Caki2 (cell line): ENCODE data around the gene DNAJC27. TPM values are rescaled to one million over a fixed set of nuclear protein-coding genes. Genes with fewer than 3 reads are reported as not detected.

Source experiments
- DNase-seq: peaks from one replicate; pipeline ENCODE4 v3.0.0-alpha.2; 2015; ENCODE audit warnings: low read depth
- in situ Hi-C: cut with HindIII; loops from 2 replicates; pipeline ENCODE4 v1.10.0; 2016; ENCODE audit warnings: low sequenced_read_pairs, low pct_unique_long_range_greater_than_20kb, mixed read lengths
- total RNA-seq: library from RNA; depleted of rRNA; stranded (reverse); fragments of >200 nt; shearing (Covaris generic); gene quantifications from 2 replicates; pipeline ENCODE4 v1.2.3, GENCODE V29; 2014; ENCODE audit warnings: low replicate concordance

Gene DNAJC27
- total RNA-seq, 1 experiment from 2014 or later, result 1.1 TPM

DNA sequence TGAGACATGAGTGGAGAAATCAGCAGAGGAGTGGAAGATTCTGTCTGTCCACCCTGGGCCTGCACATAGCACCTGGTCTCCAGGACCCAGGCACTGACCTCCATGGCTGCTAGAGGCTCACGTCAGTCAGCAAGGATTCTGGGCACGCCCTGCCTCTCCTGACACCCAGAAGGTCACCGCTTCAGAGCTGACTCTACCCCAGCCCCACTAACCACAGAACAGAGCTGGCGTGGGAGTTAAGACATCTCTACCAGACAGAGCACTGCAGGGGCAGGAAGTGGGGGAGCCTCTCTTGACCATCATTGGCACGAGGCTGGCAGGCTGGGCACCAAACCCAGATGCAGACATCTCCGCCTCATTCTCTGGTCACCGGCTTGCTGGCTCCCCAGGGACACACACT is 54.7 kb downstream of the DNAJC27 start:
- no peak for DNase-seq
- in situ Hi-C loops, result no loop called here

DNA sequence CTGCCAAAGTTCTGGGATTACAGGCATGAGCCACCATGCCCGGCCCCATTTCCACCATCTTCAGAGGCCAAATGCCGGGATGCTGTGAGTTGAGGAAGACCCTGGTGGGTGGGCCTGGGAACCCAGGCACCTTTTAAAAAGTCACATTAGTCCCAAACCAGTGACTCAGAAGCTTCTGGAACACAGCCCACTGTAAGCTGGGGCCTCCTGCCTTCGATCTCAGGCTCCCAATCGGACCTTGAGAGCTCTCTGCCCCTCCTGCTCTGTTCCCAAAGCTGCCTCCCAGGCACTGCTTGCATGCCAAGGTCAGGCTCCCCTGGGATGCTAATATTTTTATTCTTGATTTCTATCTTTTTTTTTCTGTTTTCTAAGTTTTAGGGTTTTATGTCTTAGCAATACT is 56.0 kb downstream of the DNAJC27 start:
- in situ Hi-C loops, result no loop called here
- no peak for DNase-seq

DNA sequence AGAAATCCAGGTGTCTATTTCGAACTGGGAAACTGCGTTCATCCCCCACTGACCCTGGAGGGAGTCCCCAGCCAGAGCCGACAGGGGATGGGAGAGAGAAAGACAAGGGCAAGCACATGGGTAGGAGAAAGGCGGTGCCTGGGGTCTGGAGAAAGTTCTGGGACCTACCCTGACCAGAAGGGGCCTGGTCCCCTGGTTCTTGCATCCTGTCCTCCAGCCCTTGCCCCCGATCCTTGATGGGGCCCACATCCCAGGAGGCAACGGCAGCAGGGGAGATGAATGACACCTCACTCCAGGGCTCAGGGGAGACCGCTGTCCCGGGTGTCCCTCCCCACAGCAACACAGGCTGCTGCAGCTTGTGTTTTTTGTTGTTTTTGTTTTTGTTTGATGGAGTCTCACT is 56.6 kb downstream of the DNAJC27 start:
- DNase-seq, result no peak
- in situ Hi-C loops, result no loop called here

DNA sequence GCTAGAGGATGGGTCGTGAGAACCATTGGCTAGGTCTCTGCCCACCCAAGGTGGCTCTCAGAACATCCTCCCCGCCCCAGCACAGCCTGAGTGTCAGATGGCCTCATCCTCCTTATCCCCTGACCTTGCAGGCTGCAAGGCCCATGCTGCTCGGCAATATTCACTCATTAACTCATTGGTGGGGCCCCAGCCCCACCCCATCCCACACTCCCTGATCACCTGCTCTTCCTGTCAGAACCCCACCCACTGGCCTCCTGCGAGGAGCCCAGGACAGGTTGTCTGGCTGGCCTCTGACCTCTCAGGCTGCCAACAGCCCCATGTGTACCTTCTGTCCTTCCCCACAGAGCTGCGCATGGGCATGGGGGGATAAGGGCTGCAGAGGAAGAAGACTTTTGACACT is 57.0 kb downstream of the DNAJC27 start:
- no peak for DNase-seq
- in situ Hi-C loops, result no loop called here

DNA sequence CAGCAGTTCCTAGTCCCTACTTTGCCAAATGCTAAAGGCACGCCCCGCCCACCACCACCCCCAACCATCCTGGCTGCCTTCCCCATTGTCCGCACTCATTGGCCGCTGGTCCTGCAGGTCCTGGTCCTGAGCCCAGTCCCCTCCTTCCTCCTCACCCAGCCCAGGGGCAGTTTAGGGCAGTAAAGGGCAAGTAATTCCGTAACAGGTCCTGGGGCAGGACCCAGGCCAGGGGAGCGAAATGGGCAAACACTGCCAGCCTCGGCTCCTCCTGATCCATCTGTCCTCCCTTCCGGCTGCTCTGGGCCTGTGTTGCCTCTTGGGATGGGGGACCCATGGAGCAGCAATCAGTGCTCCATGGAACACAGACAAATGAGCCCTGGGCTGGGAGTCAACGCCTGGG is 57.8 kb downstream of the DNAJC27 start:
- in situ Hi-C loops, result no loop called here

DNA sequence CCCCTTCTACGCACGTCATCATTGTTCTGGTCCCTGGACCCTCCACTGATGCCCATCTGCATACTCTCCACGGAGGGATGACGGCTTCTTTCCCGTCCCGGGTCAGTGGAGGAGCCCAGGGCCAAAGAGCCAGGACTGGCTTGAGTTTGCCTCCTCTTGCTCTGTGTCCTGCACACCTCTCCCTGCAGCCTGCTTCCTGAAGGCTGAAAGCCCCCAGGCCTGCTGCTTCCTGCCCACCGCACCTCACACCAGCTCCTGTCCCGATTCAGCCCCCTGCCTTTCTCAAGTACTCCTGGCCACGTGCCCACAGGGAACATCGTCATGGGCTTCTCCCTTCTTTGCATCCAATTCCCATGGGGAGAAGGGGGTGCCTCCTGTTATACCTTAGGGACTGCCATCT is 58.8 kb downstream of the DNAJC27 start:
- DNase-seq, result no peak
- in situ Hi-C loops, result no loop called here

More for the DNA sequence above, 57.8 kb downstream of the DNAJC27 start:
- no peak for DNase-seq

DNA sequence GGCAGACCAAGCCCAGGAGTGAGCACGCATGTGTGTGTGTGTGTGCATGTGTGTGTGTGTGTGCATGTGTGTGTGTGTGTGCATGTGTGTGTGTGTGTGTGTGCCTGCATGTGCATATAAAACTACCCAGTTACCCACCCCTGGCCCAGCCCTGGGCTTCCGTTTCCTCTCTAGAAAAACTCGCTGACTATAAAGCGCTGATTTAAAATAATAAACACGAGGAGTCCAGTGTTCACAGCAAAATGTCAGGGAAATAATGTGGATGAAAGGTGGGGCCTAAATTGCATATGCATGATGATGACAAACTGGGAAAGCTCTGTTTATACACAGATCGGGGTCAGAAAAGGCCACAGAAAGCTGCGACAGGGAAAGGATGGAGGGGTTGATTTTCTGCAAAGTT is 59.2 kb downstream of the DNAJC27 start:
- DNase-seq, result no peak
- in situ Hi-C loops, result no loop called here

DNA sequence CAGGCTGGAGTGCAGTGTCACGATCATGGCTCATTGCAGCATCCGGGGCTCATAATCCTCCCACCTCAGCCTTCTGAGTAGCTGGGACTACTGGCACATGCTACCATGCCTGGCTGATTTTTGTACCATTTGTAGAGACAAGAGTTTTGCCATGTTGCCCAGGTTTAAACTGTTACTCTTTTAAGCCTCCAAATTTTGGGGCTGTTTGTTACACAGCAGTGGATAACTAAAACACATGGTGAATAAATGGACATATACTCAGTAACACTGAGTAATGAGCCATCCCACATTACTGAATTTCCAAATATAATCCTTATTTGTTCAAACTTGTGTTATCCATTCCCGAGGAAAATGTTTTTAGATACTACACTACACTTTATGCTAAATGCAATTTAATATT is 61.5 kb downstream of the DNAJC27 start:
- in situ Hi-C loops, result no loop called here
- no peak for DNase-seq

DNA sequence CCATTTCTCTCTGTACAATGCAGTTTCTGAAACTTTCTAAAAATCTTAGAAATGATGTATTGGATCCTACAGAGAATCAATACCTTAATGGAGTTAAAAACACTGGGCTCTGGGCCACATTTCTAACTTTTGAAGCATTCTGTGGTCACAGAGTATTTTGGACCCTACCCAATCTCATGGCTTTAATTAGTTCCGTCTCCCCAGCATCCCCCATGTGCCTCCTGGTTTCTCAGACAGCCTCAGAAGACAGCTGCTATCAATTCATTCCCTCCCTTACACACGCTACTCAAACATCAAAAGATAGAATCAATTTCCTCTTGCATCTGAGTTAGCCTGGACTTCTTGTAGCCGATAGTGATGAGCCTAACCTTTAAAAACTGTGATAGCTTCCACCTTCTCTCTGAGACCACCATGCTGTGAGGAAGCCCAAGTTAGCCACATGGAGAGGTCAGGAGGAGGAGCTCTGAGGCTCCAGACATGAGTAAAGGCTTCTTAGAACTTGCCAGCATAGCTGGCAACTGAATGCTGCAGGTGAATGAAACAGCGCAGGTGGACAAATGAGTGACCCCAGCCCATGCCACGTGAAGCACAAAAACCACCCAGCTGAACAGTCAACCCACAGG is 62.1 kb downstream of the DNAJC27 start:
- DNase-seq, result no peak
- in situ Hi-C loops, result no loop called here

DNA sequence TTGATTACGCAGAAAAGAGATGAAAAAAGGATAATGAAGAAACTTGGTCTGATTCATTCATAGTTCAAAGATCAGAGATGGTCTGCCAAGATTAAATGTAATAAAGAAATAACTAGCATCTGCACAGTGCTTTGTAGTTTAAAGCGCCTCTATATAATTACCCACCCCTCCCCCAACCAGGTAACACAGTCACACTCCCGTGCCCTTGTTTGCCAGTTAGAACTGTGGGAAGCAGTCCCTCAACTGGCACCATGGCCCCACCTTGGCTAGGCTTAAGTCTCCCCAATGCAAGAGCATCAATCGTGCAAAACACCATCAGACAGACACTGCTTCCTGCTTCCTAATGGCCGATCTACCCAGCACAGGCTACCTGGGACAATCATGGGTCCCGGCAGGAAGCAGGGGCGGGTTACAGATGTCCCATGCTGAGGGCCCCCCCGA is 63.3 kb downstream of the DNAJC27 start:
- in situ Hi-C loops, result no loop called here
- no peak for DNase-seq

DNA sequence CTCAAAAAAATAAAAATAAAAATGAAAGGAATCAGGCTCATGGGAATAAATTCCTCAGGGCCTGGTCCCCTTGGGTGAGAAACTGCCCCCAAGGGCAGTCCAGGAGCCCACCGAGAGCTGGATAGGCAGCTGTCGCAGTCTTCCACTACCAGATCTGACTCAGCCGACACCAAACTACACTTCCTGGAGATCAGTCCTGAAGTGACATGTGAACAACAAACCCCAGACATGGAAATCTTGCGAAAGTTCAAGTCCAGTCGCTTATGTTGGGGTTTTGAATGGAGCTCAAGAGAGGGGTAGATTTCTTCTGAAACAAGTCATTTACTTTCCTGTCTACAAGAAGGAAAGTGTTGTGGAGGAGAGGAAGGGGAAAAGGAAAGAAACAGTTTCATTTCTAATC is 64.6 kb downstream of the DNAJC27 start:
- in situ Hi-C loops, result no loop called here

DNA sequence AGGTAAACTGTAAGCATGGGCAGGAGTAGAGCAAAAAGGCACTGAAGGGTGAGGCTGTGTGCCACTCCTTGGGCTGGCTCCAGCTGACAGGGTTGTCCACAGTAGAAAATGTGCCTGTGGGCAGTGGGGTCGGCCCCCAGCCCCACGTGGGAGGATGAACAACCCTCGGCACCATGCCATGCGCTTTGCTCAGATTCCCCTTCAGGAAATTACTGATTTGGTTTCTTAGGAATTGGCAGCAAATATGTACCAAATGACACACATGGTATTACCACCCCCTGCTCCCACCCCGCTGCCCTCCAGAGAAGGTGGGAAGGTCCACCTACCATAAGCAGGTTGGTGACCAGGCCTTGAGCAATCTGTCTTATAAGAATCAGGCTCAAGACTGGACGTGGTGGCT is 65.3 kb downstream of the DNAJC27 start:
- in situ Hi-C loops, result no loop called here
- DNase-seq, result no peak

More for the DNA sequence above, 64.6 kb downstream of the DNAJC27 start:
- no peak for DNase-seq

DNA sequence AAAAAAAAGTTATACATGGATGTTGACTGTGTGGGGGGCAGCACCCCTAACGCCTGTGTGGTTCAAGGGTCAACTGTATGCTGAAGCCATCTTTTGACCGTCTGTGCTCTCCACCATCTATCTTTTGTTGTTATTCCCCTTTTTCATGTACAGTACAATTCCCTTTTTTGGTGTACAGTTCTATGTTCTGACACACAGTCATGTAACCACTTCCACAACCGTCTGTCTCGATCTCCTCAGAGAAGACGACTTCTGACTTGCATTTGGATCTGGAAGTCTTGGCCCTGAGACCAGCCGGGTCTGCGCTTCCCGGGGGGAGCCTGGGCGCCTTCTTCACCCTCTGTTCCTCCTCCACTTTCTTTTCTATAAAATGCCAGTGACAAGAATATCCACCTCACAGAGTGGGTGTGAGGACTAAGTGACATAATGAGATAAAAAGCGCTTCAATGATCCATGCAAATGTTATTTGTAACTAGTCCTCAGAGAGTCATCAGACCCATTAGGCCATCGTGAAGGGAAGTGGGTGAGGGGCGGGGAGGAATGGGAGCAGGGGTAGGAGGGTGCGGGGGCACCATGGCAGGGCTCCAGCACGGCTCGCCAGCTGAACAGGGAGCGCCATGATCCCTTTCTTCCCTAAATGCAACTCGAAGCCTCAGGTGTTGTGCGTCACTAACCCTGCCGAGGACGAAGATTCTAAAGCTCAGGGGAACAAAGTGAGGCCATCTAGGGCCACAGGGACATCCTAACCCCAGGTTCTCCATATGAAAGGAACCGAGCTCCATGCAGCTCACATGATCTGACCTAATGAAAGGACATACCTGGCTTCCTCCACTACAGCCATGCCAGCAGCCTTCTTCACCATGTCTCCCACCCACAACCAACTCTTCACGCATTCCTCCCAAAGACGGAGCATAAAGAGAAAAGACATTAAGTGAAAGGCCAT is 68.3 kb downstream of the DNAJC27 start:
- no peak for DNase-seq
- in situ Hi-C loops, result no loop called here

DNA sequence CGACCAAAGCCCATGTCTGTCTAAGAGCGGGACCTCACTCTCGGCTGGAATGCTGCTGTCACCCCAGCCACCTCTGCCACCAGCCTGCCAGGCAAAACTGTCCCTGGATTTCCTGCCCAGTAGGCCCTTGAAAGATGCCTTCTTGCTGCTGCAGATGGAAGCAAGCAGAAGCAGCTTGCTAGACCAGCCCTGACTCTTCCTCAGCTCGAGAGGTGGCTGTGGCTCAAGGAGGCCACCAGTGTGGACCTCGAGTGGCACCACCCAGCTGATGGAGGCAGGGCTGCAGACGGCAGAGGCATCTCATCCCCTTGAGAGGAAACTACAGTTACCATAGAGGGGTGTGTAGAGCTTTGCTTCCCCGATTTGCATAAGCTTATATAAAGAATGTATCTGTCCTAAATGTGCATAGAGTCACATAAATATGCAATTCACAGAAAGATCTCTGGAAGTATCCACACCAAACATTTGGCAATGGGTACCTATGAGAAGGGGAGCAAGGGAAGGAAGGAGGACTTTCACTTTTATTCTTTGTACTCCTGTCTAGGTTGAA is 72.3 kb downstream of the DNAJC27 start:
- in situ Hi-C loops, result no loop called here
- no peak for DNase-seq

DNA sequence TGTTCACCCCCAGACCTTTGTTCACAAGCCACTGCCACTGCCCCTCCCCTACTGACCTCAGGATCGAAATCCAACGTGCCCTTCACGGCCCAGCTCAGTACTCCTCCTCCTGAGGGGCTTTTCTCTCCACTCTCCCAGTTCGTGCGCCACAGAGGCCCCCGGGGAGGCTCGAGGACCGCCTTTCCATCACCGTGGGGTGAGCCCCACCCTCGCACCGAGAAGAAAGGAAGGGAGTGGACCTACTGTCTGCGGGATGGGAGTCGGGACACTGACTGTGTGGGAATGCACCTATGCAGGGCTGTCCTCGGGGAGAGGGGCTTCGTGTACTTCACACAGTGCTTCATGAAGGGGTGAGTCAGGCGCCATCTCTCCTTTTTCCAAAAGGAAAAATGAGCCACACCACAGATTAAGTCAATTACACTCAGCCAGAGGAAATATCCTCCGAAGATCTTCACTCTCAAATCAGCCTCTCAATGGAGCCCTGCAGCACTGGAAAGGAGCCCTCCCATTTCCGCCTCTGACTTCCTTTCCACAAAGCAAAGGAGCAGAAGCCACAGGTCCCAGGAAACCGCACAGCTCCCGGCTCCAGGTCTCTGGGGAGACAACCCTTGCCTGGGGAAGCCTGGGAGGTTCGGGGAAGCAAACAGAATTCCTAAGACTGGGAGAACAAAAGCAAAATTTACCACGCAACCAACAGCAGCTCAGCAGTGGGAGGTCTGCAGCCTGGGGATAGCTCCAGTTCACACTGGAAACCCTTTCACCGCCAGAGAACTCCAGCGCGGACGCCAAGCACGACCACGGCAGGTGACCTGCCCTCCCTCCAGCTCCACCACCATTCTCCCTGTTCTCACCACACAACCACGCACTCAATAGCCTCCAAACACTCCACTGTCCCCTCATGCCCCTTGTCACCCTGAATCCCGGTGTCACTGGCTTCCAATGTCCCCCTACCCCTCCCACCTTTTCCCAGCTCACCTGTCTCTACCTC is 73.3 kb downstream of the DNAJC27 start:
- DNase-seq, result no peak
- in situ Hi-C loops, result no loop called here

DNA sequence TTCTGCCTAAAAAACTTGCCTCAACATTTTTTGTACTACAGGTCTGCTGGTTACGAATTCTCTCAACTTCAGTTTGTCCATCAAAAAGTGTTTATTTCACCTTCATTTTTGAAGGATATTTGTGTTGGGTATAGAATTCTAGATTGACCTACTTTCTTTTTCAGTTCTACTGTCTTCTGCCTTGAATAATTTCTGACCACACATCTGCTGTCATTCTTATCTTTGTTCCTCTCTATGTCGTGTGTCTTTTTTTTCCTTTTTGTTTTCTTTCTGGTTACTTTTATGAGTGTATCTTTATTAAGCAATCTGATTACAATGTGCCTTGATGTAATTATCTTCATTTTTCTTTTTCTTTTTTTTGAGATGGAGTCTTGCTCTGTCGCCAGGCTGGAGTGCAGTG is 77.0 kb downstream of the DNAJC27 start:
- no peak for DNase-seq
- in situ Hi-C loops, result no loop called here

DNA sequence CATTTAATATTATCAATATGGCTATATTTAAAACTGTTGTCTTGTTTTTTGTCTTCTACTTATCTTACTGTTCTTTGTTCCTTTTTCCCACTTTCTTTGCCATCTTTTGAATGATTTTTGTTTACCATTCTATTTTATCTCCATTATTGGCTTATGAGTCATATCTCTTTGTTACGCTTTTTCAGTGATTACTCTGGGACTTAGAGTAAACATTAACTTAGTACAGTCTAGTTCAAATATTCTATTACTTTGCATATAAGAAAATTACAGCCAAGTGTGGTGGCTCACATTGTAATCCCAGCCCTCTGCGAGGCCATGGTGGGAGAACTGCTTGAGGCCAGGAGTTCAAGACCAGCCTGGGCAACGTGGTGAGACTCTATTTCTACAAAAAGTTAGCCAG is 77.8 kb downstream of the DNAJC27 start:
- in situ Hi-C loops, result no loop called here
- DNase-seq, result no peak
